PC-9 (cell line): ENCODE measurements around the gene RPS6KA6. TPM values are rescaled to one million over a fixed set of nuclear protein-coding genes. Genes with fewer than 3 reads are reported as not detected.

Experiments
- BruUV-seq: library from RNA; stranded (reverse); fragments of 400-500 nt; replicated peaks from 2 replicates; lab custom pipeline; 2021; lab: Mats Ljungman, UMichigan
- CTCF ChIA-PET: fragments of 300-600 bp; sonication (Branson Sonifier 250); formaldehyde crosslinking; loops from one replicate; lab custom pipeline; 2022; ENCODE audit warnings: antibody characterized with exemption; lab: Charles Lee
- POLR2A ChIA-PET: fragments of 300-600 bp; sonication (Branson Sonifier 250); formaldehyde crosslinking; loops from one replicate; lab custom pipeline; 2022; ENCODE audit warnings: antibody characterized with exemption; ENCODE audit not compliant: unreplicated experiment; lab: Charles Lee
- DNase-seq, 2 experiments: peaks; one replicate each; pipeline versions ENCODE4 v3.0.0 to v3.0.0-alpha.2; 2015 to 2022; ENCODE audit warnings: mixed read lengths in 1 of 2
- H2AFZ ChIP-seq: fragments of 200-600 bp; sonication (generic); 2 replicates; pipeline ENCODE4 v1.8.1; 2017; ENCODE audit warnings: antibody characterized with exemption
- H3F3A ChIP-seq: fragments of 200-600 bp; sonication (generic); 2 replicates; pipeline ENCODE4 v1.8.1; 2017; ENCODE audit warnings: antibody characterized with exemption, mild to moderate bottlenecking, low read depth; ENCODE audit not compliant: insufficient read depth
- H3K27ac ChIP-seq: fragments of 200-600 bp; sonication (generic); 2 replicates; pipeline ENCODE4 v1.6.1; 2016; ENCODE audit warnings: mixed run types
- H3K27me3 ChIP-seq: fragments of 200-600 bp; sonication (generic); 2 replicates; pipeline ENCODE4 v1.6.1; 2016; ENCODE audit warnings: low read depth, mixed run types; ENCODE audit not compliant: insufficient read depth
- H3K36me3 ChIP-seq: fragments of 200-600 bp; sonication (generic); 2 replicates; pipeline ENCODE4 v1.6.1; 2016; ENCODE audit warnings: low read depth, mixed run types
- H3K4me1 ChIP-seq: fragments of 200-600 bp; sonication (generic); replicated peaks from 2 replicates; pipeline ENCODE4 v1.6.1; 2016; ENCODE audit warnings: mixed run types; ENCODE audit not compliant: insufficient read depth
- H3K4me2 ChIP-seq: fragments of 200-600 bp; sonication (generic); 2 replicates; pipeline ENCODE4 v1.6.1; 2017; ENCODE audit warnings: mixed run types
- H3K4me3 ChIP-seq: fragments of 200-600 bp; sonication (generic); 2 replicates; pipeline ENCODE4 v1.6.1; 2016; ENCODE audit warnings: mixed run types
- H3K79me2 ChIP-seq: fragments of 200-600 bp; sonication (generic); 2 replicates; pipeline ENCODE4 v1.6.1; 2017; ENCODE audit warnings: low read depth, mixed run types
- H3K9me2 ChIP-seq: fragments of 200-600 bp; sonication (generic); 2 replicates; pipeline ENCODE4 v1.8.1; 2017; ENCODE audit warnings: mild to moderate bottlenecking; ENCODE audit not compliant: insufficient read depth
- H3K9me3 ChIP-seq: fragments of 200-600 bp; sonication (generic); 2 replicates; pipeline ENCODE4 v1.8.1; 2016; ENCODE audit warnings: low read depth; ENCODE audit not compliant: insufficient read depth
- H4K20me1 ChIP-seq: fragments of 200-600 bp; sonication (generic); 2 replicates; pipeline ENCODE4 v1.8.1; 2017; ENCODE audit not compliant: insufficient read depth
- EZH2 ChIP-seq: fragments of 200-600 bp; sonication (generic); IDR thresholded peaks from 2 replicates; pipeline ENCODE4 v1.8.0; 2017; ENCODE audit warnings: antibody characterized with exemption, low read depth
- intact Hi-C: fragments of 100-400 bp; cut with micrococcal nuclease; formaldehyde crosslinking; loops from one replicate; pipeline ENCODE4 v1.10.0; 2022; ENCODE audit not compliant: unreplicated experiment
- total RNA-seq: library from RNA; stranded (reverse); gene quantifications from 2 replicates; pipeline ENCODE4 v1.2.3, GENCODE V29; 2021
- TF ChIP-seq, protein P1 (sequence below): fragments of 200-600 bp; sonication (generic); conservative IDR thresholded peaks from 2 replicates; pipeline ENCODE4 v1.6.1; 2017; ENCODE audit warnings: mixed run types, antibody characterized with exemption, mild to moderate bottlenecking, moderate library complexity

RPS6KA6 gene
- total RNA-seq, 1 experiment from 2014 or later = 6.5 TPM

DNA sequence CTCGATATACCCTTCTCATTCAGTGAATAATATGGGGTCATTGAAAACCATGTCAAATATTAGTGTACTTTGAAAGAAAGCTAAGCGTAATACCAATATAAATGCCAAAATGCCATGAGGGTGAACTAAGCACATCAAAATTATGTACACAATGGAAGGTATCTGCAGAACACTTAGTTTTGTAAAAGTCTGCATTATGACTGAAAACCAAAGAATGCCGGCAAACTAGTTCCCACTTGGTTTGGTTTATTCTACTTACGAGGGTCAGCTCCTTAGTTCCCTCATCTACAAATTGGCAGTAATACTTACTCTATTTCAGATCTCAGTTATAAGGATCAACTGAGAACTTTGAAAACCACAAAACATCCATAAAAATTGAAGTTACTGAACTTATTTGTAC is 27.3 kb downstream of the RPS6KA6 start:
- H3K4me2 ChIP-seq = peak overlapping the region; percentile 27; the same call in 1 of the 2 replicates
- H3K36me3 ChIP-seq = no peaks in the 10 kb centered on the region
- H2AFZ ChIP-seq = no peak overlapping the region
- no peak overlapping the region for H3K4me3 ChIP-seq
- DNase-seq = peak in 1 of 2 experiments; percentile 61
- TF ChIP-seq, protein P1, sequence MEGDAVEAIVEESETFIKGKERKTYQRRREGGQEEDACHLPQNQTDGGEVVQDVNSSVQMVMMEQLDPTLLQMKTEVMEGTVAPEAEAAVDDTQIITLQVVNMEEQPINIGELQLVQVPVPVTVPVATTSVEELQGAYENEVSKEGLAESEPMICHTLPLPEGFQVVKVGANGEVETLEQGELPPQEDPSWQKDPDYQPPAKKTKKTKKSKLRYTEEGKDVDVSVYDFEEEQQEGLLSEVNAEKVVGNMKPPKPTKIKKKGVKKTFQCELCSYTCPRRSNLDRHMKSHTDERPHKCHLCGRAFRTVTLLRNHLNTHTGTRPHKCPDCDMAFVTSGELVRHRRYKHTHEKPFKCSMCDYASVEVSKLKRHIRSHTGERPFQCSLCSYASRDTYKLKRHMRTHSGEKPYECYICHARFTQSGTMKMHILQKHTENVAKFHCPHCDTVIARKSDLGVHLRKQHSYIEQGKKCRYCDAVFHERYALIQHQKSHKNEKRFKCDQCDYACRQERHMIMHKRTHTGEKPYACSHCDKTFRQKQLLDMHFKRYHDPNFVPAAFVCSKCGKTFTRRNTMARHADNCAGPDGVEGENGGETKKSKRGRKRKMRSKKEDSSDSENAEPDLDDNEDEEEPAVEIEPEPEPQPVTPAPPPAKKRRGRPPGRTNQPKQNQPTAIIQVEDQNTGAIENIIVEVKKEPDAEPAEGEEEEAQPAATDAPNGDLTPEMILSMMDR = no peak
- no peak for TF ChIP-seq EZH2
- no peaks in the 10 kb centered on the region for H3K79me2 ChIP-seq
- no peaks in the 10 kb centered on the region for H3K27me3 ChIP-seq
- no peaks in the 10 kb centered on the region for H3K9me3 ChIP-seq
- no TSS peak for BruUV-seq
- peaks cover 11% of the 10 kb centered on the region; the same call in 1 of the 2 replicates for H3K4me1 ChIP-seq
- intact Hi-C loops = no loop called here
- H3K9me2 ChIP-seq = no peaks in the 10 kb centered on the region
- H4K20me1 ChIP-seq = no peaks in the 10 kb centered on the region
- CTCF ChIA-PET = interaction anchor here (0.5 kb wide), 1 partner anchor 43 kb away, joined by 5 read pairs; no protein-coding TSS in a partner anchor
- POLR2A ChIA-PET = interaction anchor here (0.5 kb wide), 1 partner anchor 23 kb away, joined by 3 read pairs; no protein-coding TSS in a partner anchor
- no peaks in the 10 kb centered on the region for H3F3A ChIP-seq
- H3K27ac ChIP-seq = no peak overlapping the region

DNA sequence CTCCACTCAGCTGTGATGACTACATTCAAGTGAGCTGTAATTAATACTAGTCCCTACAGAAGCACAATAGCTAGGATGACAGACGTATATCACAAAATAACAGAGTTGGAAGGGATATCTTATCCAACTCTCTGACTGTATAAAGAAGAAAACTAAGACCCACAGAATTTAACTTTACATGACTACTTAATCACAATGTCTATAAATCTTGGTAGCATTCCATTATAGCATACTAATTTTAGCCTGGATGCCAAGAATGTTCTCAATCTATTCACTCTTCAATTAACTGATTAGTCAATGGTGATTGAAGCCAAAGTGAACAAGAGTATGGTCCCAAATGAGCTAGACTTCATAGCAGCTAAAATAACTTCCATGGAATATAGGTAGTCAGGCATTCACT is 31.2 kb downstream of the RPS6KA6 start:
- intact Hi-C loops = no loop called here
- Histone ChIP-seq H3K4me1 (peaks cover 11% of the 10 kb centered on the region; the same call in 1 of the 2 replicates), H3K27ac (no peak overlapping the region), H2AFZ (no peak overlapping the region), H3F3A (no peaks in the 10 kb centered on the region), H3K79me2 (no peaks in the 10 kb centered on the region), H3K4me2 (no peak overlapping the region), H4K20me1 (no peaks in the 10 kb centered on the region), H3K4me3 (no peak overlapping the region), H3K36me3 (no peaks in the 10 kb centered on the region), H3K9me2 (no peaks in the 10 kb centered on the region), H3K27me3 (no peaks in the 10 kb centered on the region), H3K9me3 (no peaks in the 10 kb centered on the region)
- TF ChIP-seq, protein P1 = no peak
- TF ChIP-seq EZH2 = no peak
- CTCF ChIA-PET = no interaction called here
- BruUV-seq = no TSS peak
- DNase-seq = no peak
- POLR2A ChIA-PET = no interaction called here

DNA sequence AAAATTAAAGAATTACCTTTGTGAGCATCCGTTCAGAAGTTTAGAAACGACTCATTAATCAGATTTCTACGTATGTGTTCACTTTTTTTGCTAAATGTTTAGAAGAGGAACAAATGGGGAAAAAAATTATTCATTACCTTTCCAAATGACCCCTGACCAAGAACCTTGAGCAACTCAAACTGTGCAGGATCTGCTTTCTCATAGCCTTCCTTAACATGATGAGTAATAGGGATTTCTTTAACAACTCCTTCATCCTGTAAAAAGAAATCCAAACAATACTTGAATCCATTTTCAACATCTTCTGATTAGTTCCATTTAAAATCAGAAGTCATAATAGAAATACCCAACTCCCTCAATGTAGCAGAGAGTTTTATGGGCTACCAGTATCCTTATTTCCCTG is 32.1 kb downstream of the RPS6KA6 start:
- Histone ChIP-seq H3K4me2 (no peak overlapping the region), H3K79me2 (no peaks in the 10 kb centered on the region), H3K4me1 (peaks cover 3% of the 10 kb centered on the region; the same call in 1 of the 2 replicates), H2AFZ (no peak overlapping the region), H3K36me3 (no peaks in the 10 kb centered on the region), H4K20me1 (no peaks in the 10 kb centered on the region), H3F3A (no peaks in the 10 kb centered on the region), H3K9me3 (no peaks in the 10 kb centered on the region), H3K4me3 (no peak overlapping the region), H3K9me2 (no peaks in the 10 kb centered on the region), H3K27me3 (no peaks in the 10 kb centered on the region), H3K27ac (no peak overlapping the region)
- BruUV-seq = no TSS peak
- TF ChIP-seq, protein P1 = no peak
- no peak for TF ChIP-seq EZH2
- no peak for DNase-seq
- CTCF ChIA-PET = no interaction called here
- POLR2A ChIA-PET = no interaction called here
- intact Hi-C loops = no loop called here
